NCI-H226 (cell line): ENCODE results near the gene PIK3R6.
"Not testable (repeated sequence)": the region's sequence is repeated elsewhere in the genome, so short reads cannot be mapped to it uniquely, and the experiment has no call there.

Experiments used
- DNase-seq: peaks from one replicate; pipeline ENCODE4 v3.0.0-alpha.2; 2015

Gene PIK3R6

GRCh38 chr17:8894202-8894671 is 26.8 kb upstream of the PIK3R6 start:
- no peak for DNase-seq

GRCh38 chr17:8893621-8894201 is 26.2 kb upstream of the PIK3R6 start:
- DNase-seq = no peak

- DNase-seq = no peak
Observed at GRCh38 chr17:8893059-8893458, 25.6 kb upstream of the PIK3R6 start.

- no peak for DNase-seq
Observed at GRCh38 chr17:8892338-8892690, 24.8 kb upstream of the PIK3R6 start.

GRCh38 chr17:8890671-8891070 is 23.2 kb upstream of the PIK3R6 start:
- DNase-seq = no peak

GRCh38 chr17:8889458-8890210 is 22.2 kb upstream of the PIK3R6 start:
- no peak for DNase-seq

GRCh38 chr17:8888704-8889302 is 21.3 kb upstream of the PIK3R6 start:
- DNase-seq = no peak

GRCh38 chr17:8887834-8888703 is 20.6 kb upstream of the PIK3R6 start:
- DNase-seq = no peak

GRCh38 chr17:8887301-8887700 is 19.8 kb upstream of the PIK3R6 start:
- no peak for DNase-seq

GRCh38 chr17:8885967-8886684 is 18.7 kb upstream of the PIK3R6 start:
- DNase-seq = no peak

GRCh38 chr17:8885163-8885966 is 17.9 kb upstream of the PIK3R6 start:
- DNase-seq = not testable (repeated sequence)

GRCh38 chr17:8884336-8884990 is 17.0 kb upstream of the PIK3R6 start:
- DNase-seq = no peak

GRCh38 chr17:8883353-8883752 is 15.9 kb upstream of the PIK3R6 start:
- no peak for DNase-seq

- no peak for DNase-seq
Observed at GRCh38 chr17:8881606-8882005, 14.1 kb upstream of the PIK3R6 start.

- no peak for DNase-seq
Observed at GRCh38 chr17:8880466-8880865, 13.0 kb upstream of the PIK3R6 start.

- no peak for DNase-seq
Observed at GRCh38 chr17:8879410-8879809, 11.9 kb upstream of the PIK3R6 start.

- DNase-seq = no peak
Observed at GRCh38 chr17:8877984-8878383, 10.5 kb upstream of the PIK3R6 start.

- DNase-seq = peak; percentile 63
Observed at GRCh38 chr17:8875957-8876356, 8.5 kb upstream of the PIK3R6 start.

GRCh38 chr17:8875436-8875835 is 8.0 kb upstream of the PIK3R6 start:
- no peak for DNase-seq

- DNase-seq = no peak
Observed at GRCh38 chr17:8873801-8874715, 6.6 kb upstream of the PIK3R6 start.
